Activated T-cell treated with anti-CD3 and anti-CD28 coated beads, Interleukin-2, amount 50 U/mL, for 4 hours (primary cell): ENCODE data around the gene ZNF479. TPM values are rescaled to one million over a fixed set of nuclear protein-coding genes. Genes with fewer than 3 reads are reported as not detected.
"Not testable (repeated sequence)": the region's sequence is repeated elsewhere in the genome, so short reads cannot be mapped to it uniquely, and the experiment has no call there.

Experiments used
- ATAC-seq, 2 donors: fragments of 200-7000 bp; cut with Tn5 transposase; one replicate each; pipeline ENCODE4 v1.10.0; 2021
- DNase-seq: peaks from one replicate; pipeline ENCODE4 v3.0.0-alpha.2; 2020
- H3K27me3 Mint-ChIP-seq: one replicate; pipeline ENCODE4 v1.8.0; 2021; ENCODE audit warnings: low read depth, mixed read lengths
- H3K36me3 Mint-ChIP-seq: one replicate; pipeline ENCODE4 v1.8.0; 2022; ENCODE audit warnings: mixed read lengths; ENCODE audit not compliant: insufficient read depth
- H3K4me1 Mint-ChIP-seq: one replicate; pipeline ENCODE4 v1.8.0; 2021; ENCODE audit warnings: low read depth, mixed read lengths
- H3K4me3 Mint-ChIP-seq: one replicate; pipeline ENCODE4 v1.8.0; 2021; ENCODE audit warnings: mild to moderate bottlenecking, moderate library complexity, mixed read lengths
- H3K9me3 Mint-ChIP-seq: one replicate; pipeline ENCODE4 v1.8.0; 2021; ENCODE audit warnings: mixed read lengths
- total RNA-seq, 3 donors: library from RNA; stranded (reverse); gene quantifications; one replicate each; pipeline ENCODE4 v1.2.1, GENCODE V29; 2021

The ZNF479 gene
- not detected for total RNA-seq

DNA sequence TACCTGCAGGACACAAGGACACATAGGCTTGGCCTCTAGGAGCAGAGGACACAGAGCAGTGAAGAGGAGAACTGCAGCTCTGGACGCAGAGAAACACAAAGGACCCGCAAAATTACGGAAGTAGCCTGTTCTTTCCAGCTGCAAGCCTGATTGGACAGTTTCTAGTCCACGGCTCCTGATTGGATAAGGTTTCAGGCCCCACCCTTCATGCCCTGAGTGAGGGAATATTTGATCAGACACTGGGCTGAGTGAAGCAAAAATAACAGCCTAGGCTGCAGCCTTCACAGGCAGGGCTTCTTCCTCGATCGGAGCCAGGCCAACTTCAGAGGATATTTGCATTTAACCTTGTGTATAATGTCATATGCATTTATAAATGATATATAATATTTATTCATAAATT lies at the start of gene ZNF479:
TSS of gene ZNF479 (minus strand) at position 101 of the 400 bp plus-strand sequence. CDS start 112 bp downstream, outside the sequence.
- not testable (repeated sequence) for DNase-seq, H3K36me3 Mint-ChIP-seq, H3K4me1 Mint-ChIP-seq, H3K27me3 Mint-ChIP-seq, ATAC-seq, H3K4me3 Mint-ChIP-seq
- peaks cover 44% of the 10 kb centered on the region for H3K9me3 Mint-ChIP-seq

DNA sequence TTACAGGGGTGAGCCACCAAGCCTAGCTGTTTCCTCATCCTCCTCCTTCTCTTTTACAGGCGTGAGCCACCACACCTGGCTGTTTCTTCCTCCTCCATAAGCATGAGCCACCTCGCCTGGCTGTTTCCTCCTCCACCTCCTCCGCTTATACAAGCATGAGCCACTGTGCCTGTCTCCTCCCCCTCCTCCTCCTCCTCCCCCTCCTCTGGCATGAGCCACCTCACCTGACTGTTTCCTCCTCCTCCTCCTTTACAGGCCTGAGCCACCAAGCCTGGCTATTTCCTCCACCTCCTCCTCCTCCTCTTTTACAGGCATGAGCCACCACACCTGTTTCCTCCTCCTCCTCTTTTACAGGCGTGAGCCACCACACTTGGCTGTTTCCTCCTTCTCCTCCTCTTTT lies 49.8 kb upstream of the ZNF479 start:
- Mint-ChIP-seq H3K36me3 (no peaks in the 10 kb centered on the region), H3K4me3 (no peak overlapping the region), H3K4me1 (no peaks in the 10 kb centered on the region), H3K9me3 (peaks cover 9% of the 10 kb centered on the region), H3K27me3 (no peaks in the 10 kb centered on the region)
- DNase-seq (no peak), ATAC-seq (no peak)

DNA sequence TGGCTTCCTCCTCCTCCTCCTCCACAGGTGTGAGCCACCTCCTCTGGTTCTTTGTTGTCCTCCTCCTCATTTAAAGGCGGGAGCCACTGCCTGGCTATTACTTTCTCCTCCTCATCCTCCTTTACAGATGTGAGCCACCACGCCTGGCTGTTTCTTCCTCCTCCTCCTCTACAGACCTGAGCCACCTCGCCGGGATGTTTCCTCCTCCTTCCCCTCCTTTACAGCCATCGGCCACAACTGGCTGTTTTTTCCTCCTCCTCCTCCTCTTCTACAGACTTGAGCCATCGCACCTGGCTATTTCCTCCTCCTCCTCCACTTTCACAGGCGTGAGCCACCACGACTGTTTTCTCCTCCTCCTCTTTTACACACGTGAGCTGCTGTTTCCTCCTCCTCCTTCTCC lies 49.0 kb upstream of the ZNF479 start:
- no peaks in the 10 kb centered on the region for H3K27me3 Mint-ChIP-seq
- H3K36me3 Mint-ChIP-seq, result no peaks in the 10 kb centered on the region
- H3K4me1 Mint-ChIP-seq, result no peaks in the 10 kb centered on the region
- H3K9me3 Mint-ChIP-seq, result peaks cover 9% of the 10 kb centered on the region
- no peak for ATAC-seq
- DNase-seq, result no peak
- H3K4me3 Mint-ChIP-seq, result no peak overlapping the region

DNA sequence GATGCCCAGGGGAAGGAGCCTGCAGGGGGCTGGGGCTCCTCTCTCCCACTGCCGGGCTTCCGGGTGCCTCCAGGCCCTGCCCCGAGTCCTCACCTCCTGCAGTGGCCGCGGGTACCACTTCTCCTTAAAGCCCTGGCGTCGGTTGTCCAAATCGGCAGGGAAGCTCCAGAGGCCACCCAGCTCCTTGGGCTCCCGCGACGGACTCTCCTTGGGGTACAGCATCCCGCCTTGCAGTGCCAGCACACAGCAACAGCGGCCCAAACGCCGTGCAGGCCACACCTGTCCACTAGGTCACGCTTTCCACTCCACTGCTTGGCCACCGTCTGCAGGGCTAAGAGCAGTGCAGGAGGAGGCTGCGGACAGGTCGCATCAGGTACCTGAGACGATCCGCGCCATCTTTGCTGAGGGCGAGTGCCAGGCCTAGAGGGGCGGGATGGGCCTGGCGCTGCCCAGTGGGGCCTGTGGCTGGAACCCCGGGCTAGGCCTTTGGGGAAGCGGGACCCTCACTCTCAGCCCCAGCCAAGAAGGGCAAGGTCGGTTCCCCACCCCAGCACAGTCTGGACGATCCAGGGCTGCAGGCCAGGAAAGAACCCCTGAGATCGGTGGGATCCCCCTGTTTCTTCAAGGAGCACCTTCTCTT lies 47.7 kb upstream of the ZNF479 start:
- H3K9me3 Mint-ChIP-seq, result peaks cover 9% of the 10 kb centered on the region
- no peak overlapping the region for H3K4me3 Mint-ChIP-seq
- H3K4me1 Mint-ChIP-seq, result no peaks in the 10 kb centered on the region
- no peak for DNase-seq
- no peak for ATAC-seq
- H3K36me3 Mint-ChIP-seq, result no peaks in the 10 kb centered on the region
- H3K27me3 Mint-ChIP-seq, result no peaks in the 10 kb centered on the region

DNA sequence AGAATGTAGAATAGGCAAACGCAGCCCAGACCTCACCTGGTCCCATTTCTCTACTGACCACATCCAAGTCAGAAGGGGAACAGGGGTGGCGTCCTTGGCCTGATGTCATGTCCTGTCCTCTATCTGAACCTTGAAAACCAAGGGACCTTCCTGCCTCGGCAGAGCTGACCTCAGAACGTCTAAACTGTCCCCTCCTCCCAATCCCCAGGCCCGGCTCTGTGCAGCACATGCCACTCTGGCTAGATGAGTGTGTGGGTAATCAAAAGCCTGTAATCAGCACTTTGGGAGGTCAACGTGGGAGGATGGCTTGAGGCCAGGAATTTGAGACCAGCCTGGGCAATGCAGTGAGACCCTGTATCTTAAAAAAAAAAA lies 46.5 kb upstream of the ZNF479 start:
- Mint-ChIP-seq H3K9me3 (peaks cover 9% of the 10 kb centered on the region), H3K36me3 (no peaks in the 10 kb centered on the region), H3K4me3 (no peak overlapping the region), H3K4me1 (no peaks in the 10 kb centered on the region), H3K27me3 (no peaks in the 10 kb centered on the region)
- DNase-seq (no peak), ATAC-seq (no peak)

DNA sequence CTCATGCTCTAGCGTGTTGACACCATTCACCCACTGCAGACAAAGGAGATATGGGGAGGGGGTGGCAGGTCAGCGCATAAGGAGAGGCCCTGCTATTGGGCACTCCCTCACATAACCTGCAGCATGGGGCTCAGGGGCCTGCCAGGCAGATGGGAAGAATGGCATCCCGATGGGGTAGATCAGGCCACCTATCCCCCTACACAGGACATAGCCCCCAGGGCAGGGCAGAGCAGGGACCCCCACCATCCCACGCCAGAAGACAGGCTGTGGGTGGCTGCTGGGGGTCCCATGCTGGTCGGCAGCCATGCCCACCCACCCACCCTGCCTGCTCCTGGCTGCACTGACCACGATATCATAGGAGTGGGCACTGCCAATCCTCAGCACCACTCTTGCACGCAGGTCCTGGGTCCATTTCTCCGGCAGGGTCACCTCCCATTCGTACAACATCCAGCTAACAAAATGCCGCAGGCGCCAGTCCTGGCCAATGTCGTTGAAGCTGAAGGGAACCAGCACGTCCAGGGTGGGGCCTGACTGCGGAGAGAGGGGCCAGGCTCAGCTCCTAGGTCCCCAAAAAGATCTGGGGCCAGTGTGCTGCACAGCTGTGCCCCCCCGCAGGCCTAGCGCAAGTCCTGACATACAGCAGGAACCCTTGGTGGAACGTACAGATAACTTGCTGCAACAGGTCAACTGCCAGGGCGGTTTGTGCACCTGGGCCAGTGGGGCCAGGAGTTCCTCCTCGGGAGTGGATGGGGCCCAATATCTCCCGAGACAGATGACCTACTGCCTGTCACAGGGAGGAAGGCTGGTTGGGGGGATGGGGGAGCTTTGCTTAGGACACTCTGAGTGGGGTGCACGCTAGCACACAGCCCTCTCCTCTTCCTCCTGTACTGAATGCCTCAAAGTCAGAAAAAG lies 45.9 kb upstream of the ZNF479 start:
- DNase-seq (no peak), ATAC-seq (no peak)
- H3K4me1 Mint-ChIP-seq, result no peaks in the 10 kb centered on the region
- H3K4me3 Mint-ChIP-seq, result no peak overlapping the region
- no peaks in the 10 kb centered on the region for H3K36me3 Mint-ChIP-seq
- peaks cover 9% of the 10 kb centered on the region for H3K9me3 Mint-ChIP-seq
- H3K27me3 Mint-ChIP-seq, result no peaks in the 10 kb centered on the region

DNA sequence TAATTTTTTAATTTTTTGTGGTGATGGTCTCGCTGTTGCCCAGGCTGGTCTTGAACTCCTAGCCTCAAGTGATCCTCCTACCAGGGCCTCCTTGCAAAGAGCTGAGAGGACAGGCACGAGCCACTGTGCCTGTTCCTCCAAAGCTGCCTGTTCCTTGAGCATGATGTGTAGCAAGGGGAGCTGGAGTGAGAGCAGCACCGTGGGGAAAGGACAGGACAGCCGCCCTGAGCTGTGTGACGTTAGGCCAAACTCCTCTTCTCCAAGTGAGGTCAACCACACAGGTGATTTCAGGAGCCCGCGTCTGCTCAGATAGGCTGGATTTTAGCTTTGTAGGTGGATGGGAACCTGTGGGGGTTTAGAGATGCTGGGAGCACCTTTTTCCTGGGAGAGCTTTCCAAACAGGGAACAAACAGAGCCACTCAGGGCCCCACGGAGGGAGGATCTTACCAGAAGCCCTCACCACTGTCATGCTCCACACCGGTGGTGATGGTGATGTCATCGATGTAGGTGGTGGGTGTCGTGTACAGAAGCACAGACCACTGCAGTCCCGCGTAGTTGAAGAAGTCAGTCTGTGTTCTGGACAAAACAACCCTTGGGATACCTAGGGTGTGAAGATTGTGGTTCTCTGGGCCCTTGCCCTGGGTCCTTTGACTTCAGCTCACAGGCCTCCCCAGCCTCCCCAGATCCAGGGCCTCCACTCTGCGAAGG lies 44.8 kb upstream of the ZNF479 start:
- no peak for ATAC-seq
- Mint-ChIP-seq H3K27me3 (no peaks in the 10 kb centered on the region), H3K4me3 (no peak overlapping the region)

DNA sequence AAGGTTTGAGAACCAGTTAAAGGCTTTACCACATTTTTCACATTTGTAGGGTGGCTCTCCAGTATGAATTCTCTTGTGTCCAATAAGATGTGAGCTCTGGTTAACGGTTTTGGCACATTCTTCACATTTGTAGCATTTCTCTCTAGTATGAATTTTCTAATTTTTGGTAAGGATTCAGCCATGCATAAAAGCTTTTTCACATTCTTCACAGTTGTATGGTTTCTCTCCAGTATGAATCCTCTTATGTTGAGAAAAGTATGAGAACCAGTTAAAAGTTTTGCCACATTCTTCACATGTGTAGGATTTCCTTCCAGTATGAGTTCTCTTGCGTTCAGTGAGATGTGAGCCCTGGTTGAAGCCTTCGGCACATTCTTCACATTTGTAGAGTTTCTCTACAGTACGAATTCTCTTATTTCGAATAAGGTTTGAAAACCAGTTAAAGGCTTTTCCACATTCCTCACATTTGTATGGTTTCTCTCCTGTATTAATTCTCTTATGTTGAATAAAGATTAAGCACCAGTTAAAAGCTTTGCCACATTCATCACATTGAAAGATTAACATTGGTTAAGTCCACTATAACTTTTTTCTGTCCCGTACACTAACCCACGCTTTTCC lies 33.2 kb upstream of the ZNF479 start:
- no peak for ATAC-seq
- H3K27me3 Mint-ChIP-seq, result no peaks in the 10 kb centered on the region
- DNase-seq, result no peak
- no peak overlapping the region for H3K4me3 Mint-ChIP-seq
- peaks cover 37% of the 10 kb centered on the region for H3K9me3 Mint-ChIP-seq
- no peaks in the 10 kb centered on the region for H3K4me1 Mint-ChIP-seq
- no peaks in the 10 kb centered on the region for H3K36me3 Mint-ChIP-seq

More for the DNA sequence above, 44.8 kb upstream of the ZNF479 start:
- no peaks in the 10 kb centered on the region for H3K36me3 Mint-ChIP-seq
- no peaks in the 10 kb centered on the region for H3K4me1 Mint-ChIP-seq
- no peak for DNase-seq
- H3K9me3 Mint-ChIP-seq, result peaks cover 9% of the 10 kb centered on the region

DNA sequence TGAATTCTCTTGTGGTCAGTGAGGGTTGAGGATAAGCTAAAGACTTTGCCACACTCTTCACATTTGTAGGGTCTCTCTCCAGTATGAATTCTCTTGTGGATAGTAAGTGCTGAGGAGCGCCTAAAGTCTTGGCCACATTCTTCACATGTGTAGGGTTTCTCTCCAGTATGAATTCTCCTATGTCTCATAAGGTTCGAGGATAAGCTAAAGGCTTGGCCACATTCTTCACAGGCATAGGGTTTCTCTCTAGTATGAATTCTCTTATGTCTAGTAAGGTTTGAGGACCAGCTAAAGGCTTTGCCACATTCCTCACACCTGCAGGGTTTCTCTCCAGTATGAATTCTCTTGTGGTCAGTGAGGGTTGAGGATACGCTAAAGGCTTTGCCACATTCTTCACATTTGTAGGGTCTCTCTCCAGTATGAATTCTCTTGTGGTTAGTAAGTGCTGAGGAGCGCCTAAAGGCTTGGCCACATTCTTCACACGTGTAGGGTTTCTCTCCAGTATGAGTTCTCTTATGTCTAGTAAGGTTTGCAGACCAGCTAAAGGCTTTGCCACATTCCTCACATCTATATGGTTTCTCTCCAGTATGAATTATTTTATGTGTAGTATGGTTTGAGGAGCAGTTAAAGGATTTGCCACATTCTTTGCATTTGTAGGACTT lies 12.0 kb downstream of the ZNF479 start:
- H3K4me1 Mint-ChIP-seq, H3K36me3 Mint-ChIP-seq, H3K4me3 Mint-ChIP-seq, H3K27me3 Mint-ChIP-seq, ATAC-seq, DNase-seq: not testable (repeated sequence)
- H3K9me3 Mint-ChIP-seq, result peaks cover 16% of the 10 kb centered on the region
